AG04450 (cell line): ENCODE results near the gene E2F2. TPM values are rescaled to one million over a fixed set of nuclear protein-coding genes. Genes with fewer than 3 reads are reported as not detected.

ENCODE experiments used
- CTCF ChIA-PET: fragments of 300-600, 350-600 bp; formaldehyde crosslinking; extraction: SDS; loops from one replicate; lab custom pipeline; 2022; ENCODE audit warnings: antibody characterized with exemption, inconsistent platforms; lab: Charles Lee
- POLR2A ChIA-PET: fragments of 350-600 bp; formaldehyde crosslinking; extraction: SDS; loops from one replicate; lab custom pipeline; 2021; ENCODE audit warnings: antibody characterized with exemption, inconsistent platforms; lab: Yijun Ruan, JAX
- DNase-seq: peaks from one replicate; pipeline ENCODE4 v3.0.0-alpha.2; 2011; ENCODE audit warnings: low read depth, low spot score
- H3K27ac ChIP-seq: one replicate; pipeline ENCODE4 v1.5.1; 2012; ENCODE audit warnings: low read depth, low read length, control low read depth
- H3K27me3 ChIP-seq: one replicate; pipeline ENCODE4 v1.6.0; 2012; ENCODE audit warnings: low read length; ENCODE audit not compliant: control insufficient read depth, insufficient read depth
- H3K4me3 ChIP-seq: 2 replicates; pipeline ENCODE4 v1.5.1; 2011; ENCODE audit warnings: mild to moderate bottlenecking, low read depth, low read length, control low read depth
- H3K9me3 ChIP-seq: 2 replicates; pipeline ENCODE4 v1.5.1; 2012; ENCODE audit warnings: low read length; ENCODE audit not compliant: control insufficient read depth, insufficient read depth
- CTCF ChIP-seq: IDR thresholded peaks from 2 replicates; pipeline ENCODE4 v1.5.1; 2011; ENCODE audit warnings: low read depth, low read length, control low read depth, inconsistent platforms
- polyA plus RNA-seq: library from polyadenylated mRNA; depleted of rRNA; stranded (reverse); fragments of >200 nt; gene quantifications from 2 replicates; pipeline ENCODE4 v1.2.3, GENCODE V29; 2011

E2F2 gene
- polyA plus RNA-seq, 1 experiment = 0.06 TPM

- ChIA-PET CTCF (interaction anchor here (1.1 to 2.9 kb wide), 5 partner anchors 10 to 109 kb away, joined by 3 to 19 read pairs (median 4); no protein-coding TSS in a partner anchor), POLR2A (interaction anchor here (0.6 to 0.7 kb wide), 2 partner anchors 32 to 160 kb away, joined by 3 to 8 read pairs; no protein-coding TSS in a partner anchor)
- no peak for DNase-seq
- no peaks in the 10 kb centered on the region for H3K27me3 ChIP-seq
- no peaks in the 10 kb centered on the region for H3K9me3 ChIP-seq
- H3K4me3 ChIP-seq = no peak overlapping the region
- no peak for TF ChIP-seq CTCF
- H3K27ac ChIP-seq = no peak overlapping the region
Measured at GRCh38 chr1:23527900-23528249, 3.2 kb downstream of the E2F2 start.

DNA sequence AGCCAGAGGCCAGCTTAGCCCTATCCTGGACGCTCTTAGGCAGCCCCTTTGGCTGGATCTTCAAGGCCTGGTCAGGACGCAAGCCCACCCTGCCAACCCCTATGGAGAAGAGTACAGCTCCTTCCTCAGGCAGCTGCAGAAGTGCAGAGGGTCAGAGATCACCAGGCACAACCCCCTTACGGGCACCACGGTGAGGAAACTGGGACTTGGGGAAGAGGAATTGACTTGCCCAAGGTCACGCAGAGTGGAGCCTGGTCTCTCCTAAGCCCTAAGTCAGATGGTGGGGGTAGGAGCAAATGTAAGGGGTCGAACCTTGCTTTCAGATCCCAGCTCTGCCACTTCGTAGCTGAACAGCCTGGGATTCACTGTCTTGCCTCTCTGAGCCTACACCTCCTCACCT lies 3.7 kb downstream of the E2F2 start:
- Histone ChIP-seq H3K9me3 (no peaks in the 10 kb centered on the region), H3K27me3 (no peaks in the 10 kb centered on the region), H3K4me3 (no peak overlapping the region), H3K27ac (no peak overlapping the region)
- CTCF ChIA-PET = interaction anchor here (0.6 to 1.6 kb wide), 4 partner anchors 31 to 218 kb away, joined by 3 to 4 read pairs (median 4); no protein-coding TSS in a partner anchor
- DNase-seq = no peak
- POLR2A ChIA-PET = interaction anchor here (0.6 kb wide), 1 partner anchor 33 kb away, joined by 8 read pairs; no protein-coding TSS in a partner anchor
- no peak for TF ChIP-seq CTCF

DNA sequence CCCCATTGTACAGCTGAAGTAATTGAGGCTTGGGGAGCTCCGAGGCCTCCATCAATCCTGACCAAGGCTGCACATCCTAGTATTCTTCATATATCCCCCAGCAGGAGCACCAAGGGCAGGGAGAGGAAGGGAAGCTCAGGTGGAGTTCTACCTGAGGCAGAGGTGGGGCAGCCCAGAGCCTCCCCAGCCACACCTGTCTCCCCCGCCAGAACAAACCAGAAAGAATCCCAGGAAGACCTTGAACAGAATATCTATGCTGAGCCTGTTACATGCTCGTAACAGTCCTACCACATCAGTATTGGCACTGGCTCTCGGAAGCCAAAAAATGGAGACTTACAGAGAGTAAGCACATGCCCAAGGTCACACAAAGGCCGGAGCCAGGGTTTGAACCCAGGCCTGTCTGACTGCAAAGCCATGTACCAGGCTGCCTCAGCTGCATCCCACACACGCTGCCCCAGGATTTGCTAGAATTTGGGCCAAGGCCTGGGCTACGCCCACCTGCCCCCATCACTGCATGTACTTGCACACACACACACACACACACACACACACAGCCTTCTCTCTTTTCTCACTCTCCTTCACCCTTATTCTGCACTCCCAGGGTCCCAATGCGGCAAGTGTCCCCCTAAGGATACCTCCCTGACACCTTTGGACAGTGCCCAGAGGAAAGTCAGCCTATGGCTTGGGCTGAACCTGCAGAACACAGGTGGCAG lies 4.5 kb downstream of the E2F2 start:
- Histone ChIP-seq H3K4me3 (no peak overlapping the region), H3K27ac (no peak overlapping the region), H3K27me3 (no peaks in the 10 kb centered on the region), H3K9me3 (no peaks in the 10 kb centered on the region; the same call in 1 of the 2 replicates)
- TF ChIP-seq CTCF = no peak
- no peak for DNase-seq
- ChIA-PET POLR2A (interaction anchor here (0.6 kb wide), 1 partner anchor 182 kb away, joined by 6 read pairs; the partner anchor contains the start of gene HNRNPR), CTCF (interaction anchor here (0.6 to 1.1 kb wide), 2 partner anchors 110 to 219 kb away, joined by 4 read pairs; no protein-coding TSS in a partner anchor)

GRCh38 chr1:23525558-23526250 lies 5.3 kb downstream of the E2F2 start:
- Histone ChIP-seq H3K27ac (no peak overlapping the region), H3K4me3 (no peak overlapping the region), H3K9me3 (no peaks in the 10 kb centered on the region; the same call in 1 of the 2 replicates), H3K27me3 (no peaks in the 10 kb centered on the region)
- ChIA-PET POLR2A (interaction anchor here (0.6 kb wide), 1 partner anchor 181 kb away, joined by 6 read pairs; the partner anchor contains the start of gene HNRNPR), CTCF (interaction anchor here (0.8 to 2.4 kb wide), 2 partner anchors 26 to 29 kb away, joined by 3 to 10 read pairs; no protein-coding TSS in a partner anchor)
- DNase-seq = no peak
- TF ChIP-seq CTCF = no peak
